CD4-positive, alpha-beta memory T cell (primary cell): Measurements from ENCODE around the gene FBXO28. TPM values are rescaled to one million over a fixed set of nuclear protein-coding genes. Genes with fewer than 3 reads are reported as not detected.

Experiments used
- CTCF ChIA-PET: fragments of 350-600 bp; sonication (Branson Sonifier 250); formaldehyde crosslinking; loops from one replicate; lab custom pipeline; 2021; ENCODE audit warnings: inconsistent platforms; ENCODE audit not compliant: partially characterized antibody; lab: Charles Lee
- POLR2A ChIA-PET: fragments of 350-600 bp; sonication (Branson Sonifier 250); formaldehyde crosslinking; loops from one replicate; lab custom pipeline; 2021; ENCODE audit not compliant: partially characterized antibody; lab: Charles Lee
- DNase-seq, 5 donors: peaks; one replicate each; pipeline versions ENCODE4 v3.0.0 to v3.0.0-alpha.2; 2020 to 2022; ENCODE audit warnings: mixed read lengths in 1 of 5
- H3K27ac ChIP-seq: one replicate; pipeline ENCODE4 v1.7.0; 2013; ENCODE audit warnings: low read depth, low read length
- H3K27me3 ChIP-seq: 2 replicates; pipeline ENCODE4 v1.7.0; 2013; ENCODE audit warnings: mild to moderate bottlenecking, low read length, moderate library complexity; ENCODE audit not compliant: insufficient read depth
- H3K36me3 ChIP-seq: 2 replicates; pipeline ENCODE4 v1.7.0; 2013; ENCODE audit warnings: mild to moderate bottlenecking, low read length, moderate library complexity; ENCODE audit not compliant: insufficient read depth
- H3K4me1 ChIP-seq: 2 replicates; pipeline ENCODE4 v1.7.0; 2013; ENCODE audit warnings: mild to moderate bottlenecking, low read length, moderate library complexity; ENCODE audit not compliant: insufficient read depth
- H3K4me3 ChIP-seq, 2 donors: one replicate each; pipeline ENCODE4 v1.7.0; 2013; ENCODE audit warnings: low read length in 2 of 2, mild to moderate bottlenecking in 1 of 2
- H3K9me3 ChIP-seq, 2 donors: one replicate each; pipeline ENCODE4 v1.7.0; 2013; ENCODE audit warnings: low read length in 2 of 2, control low read depth in 1 of 2; ENCODE audit not compliant: control insufficient read depth in 1 of 2
- H3K27ac Mint-ChIP-seq, 7 donors: one replicate each; pipeline ENCODE4 v1.8.0; 2020 to 2021; ENCODE audit warnings: mixed read lengths in 7 of 7, mild to moderate bottlenecking in 6 of 7, inconsistent platforms in 3 of 7, moderate library complexity in 3 of 7
- H3K27me3 Mint-ChIP-seq, 2 donors: one replicate each; pipeline ENCODE4 v1.8.0; 2020 to 2021; ENCODE audit warnings: mixed read lengths in 2 of 2
- H3K36me3 Mint-ChIP-seq, 2 donors: one replicate each; pipeline ENCODE4 v1.8.0; 2020 to 2021; ENCODE audit warnings: mixed read lengths in 2 of 2, inconsistent platforms in 1 of 2, mild to moderate bottlenecking in 1 of 2
- H3K4me1 Mint-ChIP-seq, 4 donors: one replicate each; pipeline ENCODE4 v1.8.0; 2020 to 2021; ENCODE audit warnings: mixed read lengths in 4 of 4, mild to moderate bottlenecking in 1 of 4
- H3K4me3 Mint-ChIP-seq, 8 donors: one replicate each; pipeline ENCODE4 v1.8.0; 2020 to 2021; ENCODE audit warnings: mixed read lengths in 8 of 8, mild to moderate bottlenecking in 7 of 8, moderate library complexity in 6 of 8, inconsistent platforms in 3 of 8
- H3K9me3 Mint-ChIP-seq, 8 donors: one replicate each; pipeline ENCODE4 v1.8.0; 2020 to 2021; ENCODE audit warnings: mixed read lengths in 8 of 8, mild to moderate bottlenecking in 5 of 8, inconsistent platforms in 3 of 8, moderate library complexity in 1 of 8
- intact Hi-C: fragments of 100-400 bp; cut with micrococcal nuclease; formaldehyde crosslinking; loops from one replicate; pipeline ENCODE4 v1.15.1; 2023
- polyA plus RNA-seq, 2 donors: library from polyadenylated mRNA; unstranded; fragments of 300-500 nt; fragmentation: Illumina TruSeq; gene quantifications; one replicate each; pipeline ENCODE4 v1.2.3, GENCODE V29; 2021
- total RNA-seq, 2 experiments: library from RNA; stranded (reverse); gene quantifications; one replicate each; pipeline ENCODE4 v1.2.3, GENCODE V29; 2021

Gene FBXO28, protein sequence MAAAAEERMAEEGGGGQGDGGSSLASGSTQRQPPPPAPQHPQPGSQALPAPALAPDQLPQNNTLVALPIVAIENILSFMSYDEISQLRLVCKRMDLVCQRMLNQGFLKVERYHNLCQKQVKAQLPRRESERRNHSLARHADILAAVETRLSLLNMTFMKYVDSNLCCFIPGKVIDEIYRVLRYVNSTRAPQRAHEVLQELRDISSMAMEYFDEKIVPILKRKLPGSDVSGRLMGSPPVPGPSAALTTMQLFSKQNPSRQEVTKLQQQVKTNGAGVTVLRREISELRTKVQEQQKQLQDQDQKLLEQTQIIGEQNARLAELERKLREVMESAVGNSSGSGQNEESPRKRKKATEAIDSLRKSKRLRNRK
- total RNA-seq = 10 to 100 TPM; 36.4 to 39.7 TPM
- 10 to 100 TPM; 11.3 to 19.3 TPM for polyA plus RNA-seq

DNA sequence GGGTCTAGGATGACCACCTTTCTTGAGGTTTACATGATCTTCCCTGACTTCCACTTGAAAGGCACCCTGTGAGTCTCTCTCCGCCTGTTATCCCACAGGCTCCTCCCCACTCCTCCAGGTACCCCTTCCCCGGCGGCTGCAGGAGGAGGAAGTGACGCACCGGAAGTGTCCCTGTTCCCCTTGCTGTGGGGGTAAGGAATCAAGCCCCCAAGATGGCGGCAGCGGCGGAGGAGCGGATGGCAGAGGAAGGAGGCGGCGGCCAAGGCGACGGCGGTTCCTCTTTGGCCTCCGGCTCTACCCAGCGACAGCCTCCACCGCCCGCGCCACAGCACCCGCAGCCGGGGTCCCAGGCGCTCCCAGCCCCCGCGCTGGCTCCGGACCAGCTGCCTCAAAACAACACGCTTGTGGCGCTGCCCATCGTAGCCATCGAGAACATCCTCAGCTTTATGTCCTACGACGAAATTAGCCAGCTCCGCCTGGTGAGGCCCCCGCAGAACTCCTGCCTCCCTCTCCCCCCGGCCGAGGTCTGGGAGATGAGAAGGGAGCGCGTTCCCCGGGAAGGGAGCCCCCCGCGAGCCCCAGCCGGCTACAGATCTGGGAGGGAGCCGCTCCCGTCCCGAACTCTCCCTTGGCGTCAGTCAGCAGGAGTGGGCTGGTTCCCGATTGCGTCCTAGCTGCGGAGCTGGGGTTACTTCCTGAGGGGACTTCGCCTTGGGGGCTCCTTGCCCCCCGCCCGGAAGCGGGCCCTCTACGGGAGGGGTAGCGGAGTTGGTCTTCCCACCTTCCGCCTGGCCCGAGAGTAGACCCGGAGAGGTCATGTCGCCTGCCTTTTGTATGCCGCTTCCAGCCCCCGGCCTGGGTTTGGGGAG, at the start of gene FBXO28:
TSS of gene FBXO28 (plus strand) at position 194 of the 869 bp plus-strand sequence. CDS start at position 213, 19 bp downstream.
- DNase-seq = peak; percentile 87 to 95 (median 89)
- POLR2A ChIA-PET = interaction anchor here (0.7 to 3.2 kb wide), 9 partner anchors 69 to 343 kb away, joined by 3 to 22 read pairs (median 4); partner anchors contain the start of genes CNIH4, DEGS1, NVL and TP53BP2
- Histone ChIP-seq H3K36me3 (no peaks in the 10 kb centered on the region), H3K27me3 (no peaks in the 10 kb centered on the region), H3K4me3 (peak within 1 kb of the TSS; percentile 53 to 54), H3K9me3 (no peaks in the 10 kb centered on the region), H3K27ac (peak within 1 kb of the TSS; percentile 97), H3K4me1 (peaks cover 32% of the 10 kb centered on the region)
- H3K27ac Mint-ChIP-seq = peak within 1 kb of the TSS; percentile 84 to 97 (median 95)
- H3K9me3 Mint-ChIP-seq = no peaks in the 10 kb centered on the region
- CTCF ChIA-PET = interaction anchor here (0.6 to 5.3 kb wide), 5 partner anchors 9 to 344 kb away, joined by 3 to 68 read pairs (median 3); partner anchors contain the start of gene NVL
- intact Hi-C loops = loop anchor here (1.0 to 10.0 kb wide), 3 partner anchors 69 to 242 kb away; partner anchors contain the start of genes CNIH4 and DEGS1
- H3K27me3 Mint-ChIP-seq = peaks cover 0 to 2% of the 10 kb centered on the region in 2 donors
- peaks cover 0 to 17% of the 10 kb centered on the region in 2 donors for H3K36me3 Mint-ChIP-seq
- H3K4me1 Mint-ChIP-seq = peaks cover 17 to 32% (median 24%) of the 10 kb centered on the region in 4 donors
- peak within 1 kb of the TSS; percentile 87 to 97 (median 94) for H3K4me3 Mint-ChIP-seq

DNA sequence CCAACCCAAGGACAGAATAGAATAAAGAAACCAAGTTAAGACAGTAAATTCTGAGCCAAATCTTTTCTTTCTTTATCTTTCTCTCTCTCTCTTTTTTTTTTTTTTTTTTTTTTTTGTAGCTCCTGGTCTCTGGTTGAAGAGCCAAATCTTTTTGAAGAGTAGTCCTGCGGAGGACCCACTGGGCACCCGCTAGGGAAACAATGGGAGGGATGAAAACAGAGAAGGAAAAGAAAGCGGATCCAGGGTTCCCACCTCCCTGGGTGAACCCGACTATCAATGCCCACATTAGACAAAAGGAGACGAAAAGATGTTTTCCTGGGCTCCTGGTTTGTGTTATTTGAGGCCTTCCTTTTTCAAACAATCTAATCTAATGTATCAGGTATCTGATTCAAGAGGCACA, 49.8 kb upstream of the FBXO28 start:
- Histone ChIP-seq H3K4me1 (no peaks in the 10 kb centered on the region), H3K27ac (no peak overlapping the region), H3K36me3 (no peaks in the 10 kb centered on the region), H3K27me3 (no peaks in the 10 kb centered on the region), H3K4me3 (no peak overlapping the region), H3K9me3 (no peaks in the 10 kb centered on the region)
- CTCF ChIA-PET = interaction anchor here (1.9 kb wide), 1 partner anchor 12 kb away, joined by 5 read pairs; no protein-coding TSS in a partner anchor
- Mint-ChIP-seq H3K36me3 (no peaks in the 10 kb centered on the region), H3K27me3 (peaks cover 0 to 4% of the 10 kb centered on the region in 2 donors), H3K4me3 (no peak overlapping the region), H3K4me1 (peaks cover 3 to 10% (median 5%) of the 10 kb centered on the region in 4 donors), H3K9me3 (peaks cover 0 to 4% (median 0%) of the 10 kb centered on the region in 8 donors), H3K27ac (peak overlapping the region in 1 of 7 donors; percentile 62)
- no peak for DNase-seq
- POLR2A ChIA-PET = no interaction called here
- intact Hi-C loops = no loop called here

DNA sequence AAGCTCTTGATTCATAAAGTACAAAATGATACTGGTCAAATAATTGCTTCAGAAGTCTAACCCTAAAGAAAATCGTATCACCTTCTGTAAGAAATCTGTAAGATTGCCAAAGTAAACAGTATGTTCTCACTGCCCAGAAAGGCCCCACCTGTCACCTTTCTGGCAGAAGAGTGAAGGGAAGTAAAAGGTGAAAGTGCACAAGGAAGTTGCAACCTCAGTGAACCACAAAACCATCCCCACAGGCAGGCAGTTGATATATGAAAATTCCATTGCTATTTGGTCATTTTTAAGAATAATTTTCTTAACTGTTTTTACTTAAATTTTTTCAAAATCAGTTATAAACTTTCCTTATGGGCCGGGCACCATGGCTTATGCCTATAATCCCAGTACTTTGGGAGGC, 48.5 kb upstream of the FBXO28 start:
- H3K27me3 ChIP-seq = no peaks in the 10 kb centered on the region
- peak in 1 of 5 donors; percentile 10 for DNase-seq
- no peaks in the 10 kb centered on the region for H3K36me3 Mint-ChIP-seq
- H3K9me3 Mint-ChIP-seq = no peaks in the 10 kb centered on the region
- H3K9me3 ChIP-seq = no peaks in the 10 kb centered on the region
- intact Hi-C loops = no loop called here
- peak overlapping the region in 5 of 7 donors; percentile 36 to 79 (median 60) for H3K27ac Mint-ChIP-seq
- ChIA-PET POLR2A (interaction anchor here (0.6 kb wide), 1 partner anchor 873 kb away, joined by 4 read pairs; no protein-coding TSS in a partner anchor), CTCF (interaction anchor here (1.2 to 1.9 kb wide), 2 partner anchors 13 to 14 kb away, joined by 3 to 5 read pairs; no protein-coding TSS in a partner anchor)
- H3K27ac ChIP-seq = no peak overlapping the region
- peak overlapping the region in 3 of 8 donors; percentile 3 to 31 (median 17) for H3K4me3 Mint-ChIP-seq
- H3K36me3 ChIP-seq = no peaks in the 10 kb centered on the region
- no peak overlapping the region for H3K4me3 ChIP-seq
- H3K4me1 ChIP-seq = no peaks in the 10 kb centered on the region
- H3K4me1 Mint-ChIP-seq = peaks cover 3 to 10% (median 5%) of the 10 kb centered on the region in 4 donors
- peaks cover 7% of the 10 kb centered on the region in 2 donors for H3K27me3 Mint-ChIP-seq

DNA sequence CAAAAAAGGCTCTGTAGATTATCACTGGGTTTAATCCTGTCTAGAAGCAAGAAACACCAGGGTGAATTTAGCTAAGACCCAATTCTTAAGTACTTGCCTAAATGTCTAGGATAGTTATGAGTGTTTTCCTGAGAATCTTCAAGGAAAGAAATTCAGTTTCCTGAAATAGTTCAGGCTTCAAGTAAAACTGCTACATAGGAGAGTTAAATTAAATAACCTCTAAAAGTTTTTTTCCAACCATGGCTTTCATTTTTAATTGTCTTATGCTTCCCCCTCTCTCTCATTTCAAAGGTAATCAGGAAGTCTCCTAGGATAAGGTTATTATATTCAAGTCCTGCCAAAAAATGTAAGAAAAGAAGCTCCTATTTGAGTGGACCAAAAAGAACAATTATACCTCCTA, 46.7 kb upstream of the FBXO28 start:
- CTCF ChIA-PET = interaction anchor here (1.5 kb wide), 1 partner anchor 16 kb away, joined by 5 read pairs; no protein-coding TSS in a partner anchor
- POLR2A ChIA-PET = no interaction called here
- Histone ChIP-seq H3K4me1 (no peaks in the 10 kb centered on the region), H3K9me3 (no peaks in the 10 kb centered on the region), H3K36me3 (no peaks in the 10 kb centered on the region), H3K27ac (no peak overlapping the region), H3K27me3 (no peaks in the 10 kb centered on the region), H3K4me3 (no peak overlapping the region)
- peaks cover 3 to 10% (median 5%) of the 10 kb centered on the region in 4 donors for H3K4me1 Mint-ChIP-seq
- H3K36me3 Mint-ChIP-seq = no peaks in the 10 kb centered on the region
- H3K9me3 Mint-ChIP-seq = peaks cover 0 to 4% (median 1%) of the 10 kb centered on the region in 8 donors
- H3K27me3 Mint-ChIP-seq = peaks cover 7 to 11% of the 10 kb centered on the region in 2 donors
- H3K4me3 Mint-ChIP-seq = no peak overlapping the region
- no peak for DNase-seq
- no peak overlapping the region for H3K27ac Mint-ChIP-seq
- intact Hi-C loops = no loop called here

DNA sequence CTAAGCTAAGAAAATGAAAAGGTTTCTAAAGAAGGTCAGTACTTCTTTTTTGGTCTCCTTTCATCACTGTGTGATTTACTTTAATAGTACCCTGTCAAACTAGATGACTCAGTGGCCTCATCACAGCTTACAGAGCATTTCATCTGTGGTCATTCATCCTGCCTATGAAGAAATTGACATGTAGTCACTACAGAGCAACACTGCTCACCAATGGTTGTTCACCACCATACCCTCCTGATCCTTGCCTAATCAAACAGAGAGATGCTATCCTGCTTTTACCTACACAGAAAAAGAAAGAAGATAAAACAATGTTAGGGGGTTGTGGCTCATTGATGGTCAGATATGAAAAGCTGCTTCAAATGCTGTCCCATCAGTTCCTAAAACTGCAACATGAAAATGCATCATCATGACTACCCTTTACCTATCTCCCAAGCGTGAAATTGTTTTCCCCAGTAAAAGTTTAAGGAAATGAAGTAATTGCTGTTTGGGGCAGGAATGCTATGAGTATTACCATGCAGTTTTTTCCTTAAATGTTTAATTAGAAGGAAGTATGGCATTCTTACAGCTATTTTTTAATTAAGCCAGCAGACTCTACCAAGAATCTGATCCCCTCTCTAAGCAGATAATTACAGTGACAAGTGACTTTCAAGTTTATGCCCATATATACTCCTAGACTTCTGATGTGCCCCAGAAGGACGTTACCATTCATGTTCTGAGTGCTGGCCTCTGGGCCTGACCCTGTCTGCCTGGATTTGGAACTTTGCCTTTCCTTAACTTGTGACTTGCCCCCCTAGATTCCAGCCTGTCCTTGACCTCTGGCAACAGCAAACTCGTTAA, 46.1 kb upstream of the FBXO28 start:
- Histone ChIP-seq H3K36me3 (no peaks in the 10 kb centered on the region), H3K4me3 (no peak overlapping the region), H3K27ac (no peak overlapping the region), H3K9me3 (no peaks in the 10 kb centered on the region), H3K27me3 (no peaks in the 10 kb centered on the region), H3K4me1 (no peaks in the 10 kb centered on the region)
- POLR2A ChIA-PET = no interaction called here
- H3K4me1 Mint-ChIP-seq = peaks cover 3 to 10% (median 5%) of the 10 kb centered on the region in 4 donors
- H3K27me3 Mint-ChIP-seq = peaks cover 7 to 11% of the 10 kb centered on the region in 2 donors
- DNase-seq = no peak
- H3K36me3 Mint-ChIP-seq = no peaks in the 10 kb centered on the region
- H3K4me3 Mint-ChIP-seq = no peak overlapping the region
- intact Hi-C loops = no loop called here
- peaks cover 0 to 7% (median 2%) of the 10 kb centered on the region in 8 donors for H3K9me3 Mint-ChIP-seq
- no peak overlapping the region for H3K27ac Mint-ChIP-seq
- CTCF ChIA-PET = interaction anchor here (1.5 kb wide), 1 partner anchor 17 kb away, joined by 5 read pairs; no protein-coding TSS in a partner anchor

DNA sequence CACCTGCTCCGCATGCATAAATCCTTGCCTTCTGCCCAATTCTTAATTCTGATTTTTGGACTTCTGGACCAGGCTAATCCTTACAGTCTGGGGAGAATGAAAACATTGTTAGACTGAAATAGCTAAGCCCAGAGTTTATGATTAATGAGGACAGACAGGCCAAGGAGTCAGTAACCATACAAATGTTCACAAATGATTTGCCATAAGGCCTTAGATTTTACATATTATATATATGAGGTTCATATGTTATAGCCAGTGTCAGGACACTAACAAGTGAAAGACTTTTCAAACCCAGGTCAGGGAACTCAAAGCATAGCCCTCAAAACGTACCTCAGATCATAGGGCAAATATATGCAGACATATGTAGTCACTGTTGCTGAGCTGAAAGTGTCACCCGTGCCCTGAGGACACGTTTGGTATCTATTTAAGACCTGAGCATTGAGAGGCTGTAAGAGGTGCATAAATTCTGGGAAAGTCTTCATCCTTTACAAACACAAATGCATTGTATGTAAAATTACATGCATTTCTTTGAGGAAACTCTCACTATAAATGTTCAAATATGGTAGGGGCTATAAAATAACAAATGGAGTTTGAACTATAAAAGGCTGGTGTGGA, 45.3 kb upstream of the FBXO28 start:
- H3K27ac ChIP-seq = no peak overlapping the region
- no peak overlapping the region for H3K4me3 ChIP-seq
- H3K4me3 Mint-ChIP-seq = no peak overlapping the region
- peaks cover 3 to 10% (median 5%) of the 10 kb centered on the region in 4 donors for H3K4me1 Mint-ChIP-seq
- no peak for DNase-seq
- H3K36me3 Mint-ChIP-seq = no peaks in the 10 kb centered on the region
- H3K4me1 ChIP-seq = no peaks in the 10 kb centered on the region
- H3K27me3 ChIP-seq = no peaks in the 10 kb centered on the region
- ChIA-PET POLR2A (no interaction called here), CTCF (interaction anchor here (1.3 to 1.5 kb wide), 2 partner anchors 9 to 17 kb away, joined by 4 to 5 read pairs; no protein-coding TSS in a partner anchor)
- peaks cover 0 to 9% (median 3%) of the 10 kb centered on the region in 8 donors for H3K9me3 Mint-ChIP-seq
- no peak overlapping the region for H3K27ac Mint-ChIP-seq
- intact Hi-C loops = no loop called here
- H3K9me3 ChIP-seq = no peaks in the 10 kb centered on the region
- H3K36me3 ChIP-seq = no peaks in the 10 kb centered on the region
- peaks cover 7 to 11% of the 10 kb centered on the region in 2 donors for H3K27me3 Mint-ChIP-seq
